Measurements from ENCODE around the gene PPA2.

Gene PPA2

GRCh38 chr4:105356194-105356593, 117.7 kb downstream of the PPA2 start:
- no peak for TF ChIP-seq CTCF (IDR thresholded peaks at IDR 0.05; ENCODE audit: unreplicated experiment in 3 of 3)
- H3K9me3 Mint-ChIP-seq, result no peaks in the 10 kb centered on the region
- H3K27me3 Mint-ChIP-seq (ENCODE audit: low read depth), result no peaks in the 10 kb centered on the region
- no peak overlapping the region for H3K4me3 Mint-ChIP-seq
- H3K27ac Mint-ChIP-seq, result no peak overlapping the region
- peaks cover 20% of the 10 kb centered on the region for H3K36me3 Mint-ChIP-seq (ENCODE audit: low read depth)
- peaks cover 9% of the 10 kb centered on the region for H3K4me1 Mint-ChIP-seq

GRCh38 chr4:105352826-105353225, 121.0 kb downstream of the PPA2 start:
- TF ChIP-seq CTCF (IDR thresholded peaks at IDR 0.05; ENCODE audit: unreplicated experiment in 3 of 3), result no peak

GRCh38 chr4:105351861-105352260, 122.0 kb downstream of the PPA2 start:
- Mint-ChIP-seq H3K27ac (no peak overlapping the region), H3K27me3 (ENCODE audit: low read depth) (no peaks in the 10 kb centered on the region), H3K4me1 (peaks cover 9% of the 10 kb centered on the region), H3K36me3 (ENCODE audit: low read depth) (no peaks in the 10 kb centered on the region), H3K9me3 (no peaks in the 10 kb centered on the region), H3K4me3 (no peak overlapping the region)
- no peak for TF ChIP-seq CTCF (IDR thresholded peaks at IDR 0.05; ENCODE audit: unreplicated experiment in 3 of 3)

More at GRCh38 chr4:105352826-105353225, 121.0 kb downstream of the PPA2 start:
- peaks cover 17% of the 10 kb centered on the region for H3K4me1 Mint-ChIP-seq
- H3K9me3 Mint-ChIP-seq, result no peaks in the 10 kb centered on the region
- H3K4me3 Mint-ChIP-seq, result no peak overlapping the region
- H3K27me3 Mint-ChIP-seq (ENCODE audit: low read depth), result no peaks in the 10 kb centered on the region
- H3K27ac Mint-ChIP-seq, result no peak overlapping the region
- no peaks in the 10 kb centered on the region for H3K36me3 Mint-ChIP-seq (ENCODE audit: low read depth)

GRCh38 chr4:105350859-105351490, 122.9 kb downstream of the PPA2 start:
- Mint-ChIP-seq H3K4me3 (no peak overlapping the region), H3K27me3 (ENCODE audit: low read depth) (no peaks in the 10 kb centered on the region), H3K36me3 (ENCODE audit: low read depth) (no peaks in the 10 kb centered on the region), H3K9me3 (no peaks in the 10 kb centered on the region), H3K27ac (peak overlapping the region in 1 of 3 experiments; percentile 21), H3K4me1 (peaks cover 9% of the 10 kb centered on the region)
- TF ChIP-seq CTCF (IDR thresholded peaks at IDR 0.05; ENCODE audit: unreplicated experiment in 3 of 3), result no peak

GRCh38 chr4:105348719-105349118, 125.1 kb downstream of the PPA2 start:
- TF ChIP-seq CTCF (IDR thresholded peaks at IDR 0.05; ENCODE audit: unreplicated experiment in 3 of 3), result no peak
- no peaks in the 10 kb centered on the region for H3K27me3 Mint-ChIP-seq (ENCODE audit: low read depth)
- no peak overlapping the region for H3K27ac Mint-ChIP-seq
- no peaks in the 10 kb centered on the region for H3K36me3 Mint-ChIP-seq (ENCODE audit: low read depth)
- peaks cover 13% of the 10 kb centered on the region for H3K4me1 Mint-ChIP-seq
- no peaks in the 10 kb centered on the region for H3K9me3 Mint-ChIP-seq
- H3K4me3 Mint-ChIP-seq, result no peak overlapping the region

GRCh38 chr4:105346869-105347268, 127.0 kb downstream of the PPA2 start:
- Mint-ChIP-seq H3K27me3 (ENCODE audit: low read depth) (no peaks in the 10 kb centered on the region), H3K4me1 (peaks cover 21% of the 10 kb centered on the region), H3K4me3 (no peak overlapping the region), H3K9me3 (no peaks in the 10 kb centered on the region), H3K36me3 (ENCODE audit: low read depth) (no peaks in the 10 kb centered on the region), H3K27ac (no peak overlapping the region)
- TF ChIP-seq CTCF (IDR thresholded peaks at IDR 0.05; ENCODE audit: unreplicated experiment in 3 of 3), result no peak
